ENCODE data around the gene RSU1.

RSU1 gene

GRCh38 chr10:16741540-16741939, 75.7 kb downstream of the RSU1 start:
- no peak overlapping the region for H3K9ac ChIP-seq (ENCODE audit: low read depth, low read length)
- ATAC-seq (ENCODE audit: insufficient read depth, low read depth) (no peak), DNase-seq (no peak)
- no peak overlapping the region for H3K4me2 ChIP-seq (ENCODE audit: insufficient read depth, low read length)
- no peaks in the 10 kb centered on the region for H4K20me1 ChIP-seq (ENCODE audit: insufficient read depth, low read length)
- no peak overlapping the region for H3K27ac ChIP-seq (ENCODE audit: low read length)
- H2AFZ ChIP-seq (ENCODE audit: low read depth, low read length), result no peak overlapping the region
- no peaks in the 10 kb centered on the region for H3K4me1 ChIP-seq (ENCODE audit: insufficient read depth, low read length)
- H3K27me3 ChIP-seq (ENCODE audit: insufficient read depth, low read length, poor library complexity), result no peaks in the 10 kb centered on the region
- no peaks in the 10 kb centered on the region for H3K36me3 ChIP-seq (ENCODE audit: insufficient read depth, low read length)
- TF ChIP-seq, protein P1, sequence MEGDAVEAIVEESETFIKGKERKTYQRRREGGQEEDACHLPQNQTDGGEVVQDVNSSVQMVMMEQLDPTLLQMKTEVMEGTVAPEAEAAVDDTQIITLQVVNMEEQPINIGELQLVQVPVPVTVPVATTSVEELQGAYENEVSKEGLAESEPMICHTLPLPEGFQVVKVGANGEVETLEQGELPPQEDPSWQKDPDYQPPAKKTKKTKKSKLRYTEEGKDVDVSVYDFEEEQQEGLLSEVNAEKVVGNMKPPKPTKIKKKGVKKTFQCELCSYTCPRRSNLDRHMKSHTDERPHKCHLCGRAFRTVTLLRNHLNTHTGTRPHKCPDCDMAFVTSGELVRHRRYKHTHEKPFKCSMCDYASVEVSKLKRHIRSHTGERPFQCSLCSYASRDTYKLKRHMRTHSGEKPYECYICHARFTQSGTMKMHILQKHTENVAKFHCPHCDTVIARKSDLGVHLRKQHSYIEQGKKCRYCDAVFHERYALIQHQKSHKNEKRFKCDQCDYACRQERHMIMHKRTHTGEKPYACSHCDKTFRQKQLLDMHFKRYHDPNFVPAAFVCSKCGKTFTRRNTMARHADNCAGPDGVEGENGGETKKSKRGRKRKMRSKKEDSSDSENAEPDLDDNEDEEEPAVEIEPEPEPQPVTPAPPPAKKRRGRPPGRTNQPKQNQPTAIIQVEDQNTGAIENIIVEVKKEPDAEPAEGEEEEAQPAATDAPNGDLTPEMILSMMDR (IDR thresholded peaks at IDR 0.05; ENCODE audit: borderline replicate concordance, extremely low read depth, low read length, poor library complexity, severe bottlenecking), result no peak
- TF ChIP-seq EZH2 (IDR thresholded peaks at IDR 0.05; ENCODE audit: borderline replicate concordance, low read depth, low read length, severe bottlenecking), result no peak
- no peaks in the 10 kb centered on the region for H3K79me2 ChIP-seq (ENCODE audit: insufficient read depth, low read length)
- peaks cover 9% of the 10 kb centered on the region for H3K9me3 ChIP-seq (ENCODE audit: insufficient read depth, low read length, severe bottlenecking)
- H3K4me3 ChIP-seq (ENCODE audit: low read depth in 1 of 2, low read length in 2 of 2), result no peak overlapping the region

DNA sequence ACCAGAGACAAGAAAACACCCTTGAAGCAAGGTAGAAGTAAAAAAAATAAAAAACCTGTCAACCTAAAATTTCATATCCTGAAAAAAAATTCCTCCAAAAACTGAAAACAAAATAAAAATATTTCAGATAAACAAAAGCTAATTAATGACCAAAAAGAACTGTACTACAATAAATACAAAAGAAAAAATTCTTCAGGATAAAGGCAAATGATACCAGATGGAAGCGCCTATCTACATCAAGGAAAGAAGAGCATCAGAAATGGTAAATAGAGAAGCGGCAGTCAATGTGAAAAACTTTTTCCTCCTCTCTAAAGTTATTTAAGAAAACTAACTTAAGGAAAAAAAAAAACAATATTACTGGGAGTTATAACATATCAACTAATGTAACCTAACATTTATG, 79.8 kb downstream of the RSU1 start:
- Histone ChIP-seq H3K27ac (ENCODE audit: low read length) (no peak overlapping the region), H3K79me2 (ENCODE audit: insufficient read depth, low read length) (no peaks in the 10 kb centered on the region), H3K36me3 (ENCODE audit: insufficient read depth, low read length) (no peaks in the 10 kb centered on the region), H2AFZ (ENCODE audit: low read depth, low read length) (no peak overlapping the region), H3K9me3 (ENCODE audit: insufficient read depth, low read length, severe bottlenecking) (peaks cover 9% of the 10 kb centered on the region), H3K4me1 (ENCODE audit: insufficient read depth, low read length) (no peaks in the 10 kb centered on the region), H4K20me1 (ENCODE audit: insufficient read depth, low read length) (no peaks in the 10 kb centered on the region), H3K9ac (ENCODE audit: low read depth, low read length) (no peak overlapping the region), H3K4me2 (ENCODE audit: insufficient read depth, low read length) (no peak overlapping the region), H3K27me3 (ENCODE audit: insufficient read depth, low read length, poor library complexity) (no peaks in the 10 kb centered on the region), H3K4me3 (ENCODE audit: low read depth in 1 of 2, low read length in 2 of 2) (no peak overlapping the region)
- TF ChIP-seq EZH2 (IDR thresholded peaks at IDR 0.05; ENCODE audit: borderline replicate concordance, low read depth, low read length, severe bottlenecking), result no peak
- TF ChIP-seq, protein P1 (IDR thresholded peaks at IDR 0.05; ENCODE audit: borderline replicate concordance, extremely low read depth, low read length, poor library complexity, severe bottlenecking), result no peak
- DNase-seq (no peak), ATAC-seq (ENCODE audit: insufficient read depth, low read depth) (no peak)

DNA sequence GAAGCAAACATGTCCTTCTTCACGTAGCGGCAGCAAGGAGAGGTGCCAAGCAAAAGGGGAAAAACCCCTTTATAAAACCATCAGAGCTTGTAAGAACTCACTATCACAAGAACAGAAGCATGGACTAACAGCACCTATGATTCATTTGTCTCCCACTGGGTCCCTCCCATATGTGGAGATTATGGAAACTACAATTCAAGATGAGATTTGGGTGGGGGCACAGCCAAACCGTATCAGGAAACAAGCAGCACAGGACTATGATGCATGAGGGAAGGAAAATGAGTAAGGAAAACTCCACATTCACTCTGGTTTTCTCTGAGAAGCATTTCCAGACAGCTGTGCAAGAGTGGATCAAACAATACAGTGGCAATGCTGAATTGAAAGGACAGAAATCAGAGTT, 81.6 kb downstream of the RSU1 start:
- H4K20me1 ChIP-seq (ENCODE audit: insufficient read depth, low read length), result no peaks in the 10 kb centered on the region
- no peaks in the 10 kb centered on the region for H3K36me3 ChIP-seq (ENCODE audit: insufficient read depth, low read length)
- H3K4me1 ChIP-seq (ENCODE audit: insufficient read depth, low read length), result no peaks in the 10 kb centered on the region
- no peaks in the 10 kb centered on the region for H3K79me2 ChIP-seq (ENCODE audit: insufficient read depth, low read length)
- no peak overlapping the region for H3K4me3 ChIP-seq (ENCODE audit: low read depth in 1 of 2, low read length in 2 of 2)
- no peak overlapping the region for H2AFZ ChIP-seq (ENCODE audit: low read depth, low read length)
- no peak for ATAC-seq (ENCODE audit: insufficient read depth, low read depth)
- H3K4me2 ChIP-seq (ENCODE audit: insufficient read depth, low read length), result no peak overlapping the region
- no peak overlapping the region for H3K27ac ChIP-seq (ENCODE audit: low read length)
- DNase-seq, result no peak
- H3K9me3 ChIP-seq (ENCODE audit: insufficient read depth, low read length, severe bottlenecking), result peaks cover 9% of the 10 kb centered on the region
- H3K27me3 ChIP-seq (ENCODE audit: insufficient read depth, low read length, poor library complexity), result no peaks in the 10 kb centered on the region
- H3K9ac ChIP-seq (ENCODE audit: low read depth, low read length), result no peak overlapping the region
- TF ChIP-seq, protein P1 (IDR thresholded peaks at IDR 0.05; ENCODE audit: borderline replicate concordance, extremely low read depth, low read length, poor library complexity, severe bottlenecking), result no peak
- no peak for TF ChIP-seq EZH2 (IDR thresholded peaks at IDR 0.05; ENCODE audit: borderline replicate concordance, low read depth, low read length, severe bottlenecking)

DNA sequence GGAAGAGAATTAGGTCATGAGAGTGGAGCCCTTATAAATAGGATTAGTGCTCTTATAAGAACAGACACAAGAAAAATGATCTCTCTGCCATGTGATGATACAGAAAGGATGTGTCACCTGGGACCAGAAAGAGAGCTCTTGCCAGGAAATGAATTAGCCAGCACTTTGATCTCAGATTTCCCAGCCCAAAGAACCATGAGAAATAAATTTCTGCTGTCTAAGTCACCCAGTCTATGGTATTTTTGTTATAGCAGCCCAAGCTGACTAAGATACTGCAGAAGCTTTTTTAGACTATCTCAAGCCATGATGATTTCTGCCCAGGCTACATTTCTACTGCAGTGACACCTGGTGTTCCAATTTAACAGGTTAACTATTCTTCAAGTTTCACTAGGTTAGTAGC, 84.8 kb downstream of the RSU1 start:
- H3K27ac ChIP-seq (ENCODE audit: low read length), result no peak overlapping the region
- no peaks in the 10 kb centered on the region for H3K27me3 ChIP-seq (ENCODE audit: insufficient read depth, low read length, poor library complexity)
- H3K36me3 ChIP-seq (ENCODE audit: insufficient read depth, low read length), result 0 out of 2 replicates have a peak, but pooled peaks cover 5% of the 10 kb centered on the region
- no peak overlapping the region for H3K4me3 ChIP-seq (ENCODE audit: low read depth in 1 of 2, low read length in 2 of 2)
- ATAC-seq (ENCODE audit: insufficient read depth, low read depth) (no peak), DNase-seq (no peak)
- H2AFZ ChIP-seq (ENCODE audit: low read depth, low read length), result no peak overlapping the region
- peaks cover 7% of the 10 kb centered on the region for H3K9me3 ChIP-seq (ENCODE audit: insufficient read depth, low read length, severe bottlenecking)
- no peak for TF ChIP-seq EZH2 (IDR thresholded peaks at IDR 0.05; ENCODE audit: borderline replicate concordance, low read depth, low read length, severe bottlenecking)
- TF ChIP-seq, protein P1 (IDR thresholded peaks at IDR 0.05; ENCODE audit: borderline replicate concordance, extremely low read depth, low read length, poor library complexity, severe bottlenecking), result no peak
- H3K9ac ChIP-seq (ENCODE audit: low read depth, low read length), result no peak overlapping the region
- H3K79me2 ChIP-seq (ENCODE audit: insufficient read depth, low read length), result no peaks in the 10 kb centered on the region
- no peaks in the 10 kb centered on the region for H3K4me1 ChIP-seq (ENCODE audit: insufficient read depth, low read length)
- H4K20me1 ChIP-seq (ENCODE audit: insufficient read depth, low read length), result no peaks in the 10 kb centered on the region
- H3K4me2 ChIP-seq (ENCODE audit: insufficient read depth, low read length), result no peak overlapping the region
